GM12878 (cell line): Measurements from ENCODE around the gene RNF11. TPM values are rescaled to one million over a fixed set of nuclear protein-coding genes. Genes with fewer than 3 reads are reported as not detected.

Experiments
- ATAC-seq: fragments of 200-7000 bp; cut with Tn5 transposase; 3 replicates; pipeline ENCODE4 v1.9.1; 2020; ENCODE audit warnings: mild to moderate bottlenecking, moderate library complexity
- BruUV-seq: library from RNA; stranded (reverse); fragments of 400-500 nt; replicated peaks from 2 replicates; lab custom pipeline; 2021; lab: Mats Ljungman, UMichigan
- CTCF ChIA-PET: fragments of 300-600 bp; sonication (Branson Sonifier 250); formaldehyde crosslinking; extraction: SDS; loops from one replicate; lab custom pipeline; 2021; ENCODE audit warnings: inconsistent platforms; lab: Yijun Ruan, JAX
- POLR2A ChIA-PET: fragments of 350-600 bp; formaldehyde crosslinking; extraction: SDS; loops from one replicate; lab custom pipeline; 2021; ENCODE audit warnings: inconsistent platforms; lab: Charles Lee
- RAD21 ChIA-PET: fragments of 300-600 bp; sonication (Branson Sonifier 250); formaldehyde crosslinking; loops from one replicate; lab custom pipeline; 2023; ENCODE audit warnings: antibody characterized with exemption; ENCODE audit not compliant: unreplicated experiment; lab: Charles Lee
- SMC1A ChIA-PET: fragments of 300-600 bp; sonication (Branson Sonifier 250); formaldehyde crosslinking; loops from one replicate; lab custom pipeline; 2023; ENCODE audit not compliant: unreplicated experiment, uncharacterized antibody; lab: Charles Lee
- DNase-seq: peaks from one replicate; pipeline ENCODE4 v3.0.0-alpha.2; 2011; ENCODE audit warnings: low read depth, low spot score
- FAIRE-seq: peaks from 3 replicates; lab custom pipeline; 2011; peaks lifted over from hg19 to GRCh38; lab: Jason Lieb, UNC
- H2AFZ ChIP-seq: 2 replicates; pipeline ENCODE4 v1.6.0; 2011; ENCODE audit warnings: low read depth, low read length, control low read depth; ENCODE audit not compliant: control insufficient read depth
- H3K27ac ChIP-seq: 2 replicates; pipeline ENCODE4 v1.5.1; 2011; ENCODE audit warnings: control low read depth; ENCODE audit not compliant: control insufficient read depth, insufficient read depth
- H3K27me3 ChIP-seq, 2 experiments: replicated peaks in 1 of 2; 2 replicates each; pipeline versions ENCODE4 v1.6.0 to v1.6.1; 2011; ENCODE audit warnings: low read length in 1 of 2; ENCODE audit not compliant: control insufficient read depth in 2 of 2, insufficient read depth in 2 of 2
- H3K36me3 ChIP-seq, 2 experiments: 2 replicates each; pipeline ENCODE4 v1.5.1; 2011; ENCODE audit warnings: low read length in 1 of 2; ENCODE audit not compliant: control insufficient read depth in 2 of 2, insufficient read depth in 2 of 2
- H3K4me1 ChIP-seq: 2 replicates; pipeline ENCODE4 v1.6.1; 2011; ENCODE audit warnings: mild to moderate bottlenecking, low read length, moderate library complexity, mixed read lengths; ENCODE audit not compliant: control insufficient read depth, insufficient read depth
- H3K4me2 ChIP-seq: 2 replicates; pipeline ENCODE4 v1.6.0; 2011; ENCODE audit warnings: control low read depth; ENCODE audit not compliant: control insufficient read depth, insufficient read depth
- H3K4me3 ChIP-seq: fragments of 200-600 bp; sonication (generic); 2 replicates; pipeline ENCODE4 v1.5.1; 2016
- H3K79me2 ChIP-seq: 2 replicates; pipeline ENCODE4 v1.6.0; 2011; ENCODE audit warnings: low read length; ENCODE audit not compliant: control insufficient read depth, insufficient read depth
- H3K9ac ChIP-seq: 2 replicates; pipeline ENCODE4 v1.8.0; 2011; ENCODE audit warnings: low read length, control low read depth, mixed read lengths; ENCODE audit not compliant: control insufficient read depth, insufficient read depth
- H3K9me3 ChIP-seq: replicated peaks from 3 replicates; pipeline ENCODE4 v1.5.1; 2011; ENCODE audit warnings: mild to moderate bottlenecking, low read length; ENCODE audit not compliant: control insufficient read depth, insufficient read depth
- H4K20me1 ChIP-seq: 2 replicates; pipeline ENCODE4 v1.6.0; 2011; ENCODE audit not compliant: control insufficient read depth, insufficient read depth
- ATF7 ChIP-seq: fragments of 450-650 bp; IDR thresholded peaks from 2 replicates; pipeline ENCODE4 v1.6.1; 2016; ENCODE audit warnings: low read depth, mild to moderate bottlenecking
- CREB1 ChIP-seq: IDR thresholded peaks from 2 replicates; pipeline ENCODE4 v1.6.1; 2012; ENCODE audit warnings: low read depth, mild to moderate bottlenecking, inconsistent platforms
- DPF2 ChIP-seq: fragments of 450-650 bp; IDR thresholded peaks from 2 replicates; pipeline ENCODE4 v1.6.1; 2017; ENCODE audit warnings: mild to moderate bottlenecking
- EED ChIP-seq: sonication (generic); IDR thresholded peaks from 2 replicates; pipeline ENCODE4 v1.6.1; 2016; ENCODE audit warnings: antibody characterized with exemption, low read depth
- ETV6 ChIP-seq, 2 experiments: fragments of 450-650 bp in 1 of 2; IDR thresholded peaks in 1 of 2; conservative IDR thresholded peaks in 1 of 2; 2 replicates each; pipeline ENCODE4 v1.6.1; 2014; ENCODE audit warnings: antibody characterized with exemption in 1 of 2, borderline replicate concordance in 1 of 2, low read depth in 1 of 2, mild to moderate bottlenecking in 1 of 2, moderate library complexity in 1 of 2
- GABPA ChIP-seq: IDR thresholded peaks from 2 replicates; pipeline ENCODE4 v1.6.1; 2014; ENCODE audit warnings: antibody characterized with exemption, low read depth, mild to moderate bottlenecking, inconsistent platforms
- IKZF1 ChIP-seq: fragments of 450-650 bp; conservative IDR thresholded peaks from 2 replicates; pipeline ENCODE4 v1.6.1; 2017; ENCODE audit warnings: antibody characterized with exemption, mild to moderate bottlenecking
- IRF4 ChIP-seq: IDR thresholded peaks from 2 replicates; pipeline ENCODE4 v1.6.1; 2011; ENCODE audit warnings: low read depth, low read length
- JUNB ChIP-seq: IDR thresholded peaks from 2 replicates; pipeline ENCODE4 v1.6.1; 2016; ENCODE audit warnings: antibody characterized with exemption, mild to moderate bottlenecking
- MEF2B ChIP-seq: fragments of 450-650 bp; IDR thresholded peaks from 2 replicates; pipeline ENCODE4 v1.6.1; 2018; ENCODE audit warnings: mild to moderate bottlenecking, moderate library complexity; ENCODE audit not compliant: partially characterized antibody, poor library complexity, severe bottlenecking
- MYB ChIP-seq: fragments of 150-350 bp; IDR thresholded peaks from 2 replicates; pipeline ENCODE4 v1.6.1; 2014; ENCODE audit warnings: mild to moderate bottlenecking, low read depth, low read length, borderline replicate concordance
- NFIC ChIP-seq: IDR thresholded peaks from 2 replicates; pipeline ENCODE4 v1.6.1; 2012; ENCODE audit warnings: low read depth, mild to moderate bottlenecking, inconsistent platforms, low read length, moderate library complexity
- NKRF ChIP-seq: fragments of 450-650 bp; conservative IDR thresholded peaks from 2 replicates; pipeline ENCODE4 v1.6.1; 2017; ENCODE audit warnings: mild to moderate bottlenecking, moderate library complexity
- NR2F1 ChIP-seq: fragments of 450-650 bp; conservative IDR thresholded peaks from 2 replicates; pipeline ENCODE4 v1.6.1; 2017; ENCODE audit warnings: mild to moderate bottlenecking
- PBX3 ChIP-seq: IDR thresholded peaks from 2 replicates; pipeline ENCODE4 v1.6.1; 2011; ENCODE audit warnings: mild to moderate bottlenecking, low read depth, low read length, moderate library complexity; ENCODE audit not compliant: insufficient replicate concordance
- POU2F2 ChIP-seq: IDR thresholded peaks from 3 replicates; pipeline ENCODE4 v1.6.1; 2011; ENCODE audit warnings: low read depth, mild to moderate bottlenecking, low read length, borderline replicate concordance
- RUNX3 ChIP-seq: IDR thresholded peaks from 2 replicates; pipeline ENCODE4 v1.6.1; 2012; ENCODE audit warnings: low read length, inconsistent platforms
- SIX5 ChIP-seq: IDR thresholded peaks from 2 replicates; pipeline ENCODE4 v1.6.1; 2011; ENCODE audit warnings: mild to moderate bottlenecking, low read depth, low read length, moderate library complexity; ENCODE audit not compliant: severe bottlenecking
- SMAD5 ChIP-seq: IDR thresholded peaks from 2 replicates; pipeline ENCODE4 v1.6.1; 2016; ENCODE audit warnings: antibody characterized with exemption, low read depth
- SMARCA5 ChIP-seq: fragments of 450-650 bp; IDR thresholded peaks from 2 replicates; pipeline ENCODE4 v1.6.1; 2017; ENCODE audit warnings: mild to moderate bottlenecking
- SPI1 ChIP-seq: IDR thresholded peaks from 2 replicates; pipeline ENCODE4 v1.6.1; 2011; ENCODE audit warnings: low read depth, mild to moderate bottlenecking, low read length, moderate library complexity, borderline replicate concordance; ENCODE audit not compliant: insufficient read depth
- SUZ12 ChIP-seq: fragments of 200-600 bp; sonication (generic); IDR thresholded peaks from one replicate; pipeline ENCODE4 v1.6.1; 2018; ENCODE audit warnings: antibody characterized with exemption, mild to moderate bottlenecking; ENCODE audit not compliant: unreplicated experiment
- TCF12 ChIP-seq: IDR thresholded peaks from 2 replicates; pipeline ENCODE4 v1.6.1; 2011; ENCODE audit warnings: low read depth, mild to moderate bottlenecking, low read length
- YY1 ChIP-seq: IDR thresholded peaks from 2 replicates; pipeline ENCODE4 v1.6.1; 2011; ENCODE audit warnings: low read depth, mild to moderate bottlenecking, low read length
- WGBS: methylation state at CpG from one replicate; pipeline ENCODE4 v1.1.6; 2016; ENCODE audit warnings: low lambda C conversion rate; ENCODE audit not compliant: insufficient replicate concordance, insufficient coverage; ENCODE audit errors: missing lambda C conversion rate; 5-methylcytosine and 5-hydroxymethylcytosine counted together
- in situ Hi-C: fragments of 300-500 bp; cut with MboI; formaldehyde crosslinking; loops from 9 replicates; pipeline ENCODE4 v1.14.3; 2018; ENCODE audit warnings: mixed read lengths
- intact Hi-C: fragments of 100-400 bp; cut with micrococcal nuclease; formaldehyde crosslinking; loops from one replicate; pipeline ENCODE4 v1.14.2; 2022; ENCODE audit not compliant: unreplicated experiment
- polyA plus RNA-seq, 11 experiments: library from polyadenylated mRNA; depleted of rRNA in 4 of 11; unstranded in 6 of 11; stranded (reverse) in 5 of 11; fragments of >200 nt; fragmentation: Nextera tagmentation in 4 of 11; fragmentation: Illumina TruSeq in 1 of 11; extraction: Ambion mirVana in 4 of 11; extraction: Trizol in 1 of 11; gene quantifications; 1 replicate in 1 of 11; 2 replicates in 10 of 11; pipeline versions ENCODE4 v1.2.1 to v1.2.3, GENCODE V29; 2011 to 2016; ENCODE audit warnings: inconsistent platforms in 2 of 11, missing spikeins in 2 of 11, low read depth in 1 of 11
- total RNA-seq, 4 experiments: library from RNA; depleted of rRNA in 3 of 4; stranded (reverse); fragments of >200 nt in 3 of 4; fragmentation: Illumina TruSeq in 1 of 4; extraction: Trizol in 1 of 4; gene quantifications; 2 replicates each; pipeline versions ENCODE4 v1.2.1 to v1.2.3, GENCODE V29; 2013 to 2021

Gene RNF11
- total and polyA plus RNA-seq, 10 of the 15 experiments (the other 5 are each of a cell fraction or from before 2014, with no cell fraction given), result 9.5 to 43.6 (median 32.3) TPM

- peak overlapping the region; percentile 33; the same call in 1 of the 2 replicates for H3K4me3 ChIP-seq
- WGBS, result 0% methylated on average over 1 of the region's 1 CpG
- ATAC-seq (peak; percentile 95), FAIRE-seq (no peak), DNase-seq (peak; percentile 53)
- peaks cover 32% of the 10 kb centered on the region for H3K4me1 ChIP-seq
- no peaks in the 10 kb centered on the region for H3K36me3 ChIP-seq
- ChIA-PET RAD21 (interaction anchor here (0.7 kb wide), 1 partner anchor 38 kb away, joined by 3 read pairs; no protein-coding TSS in a partner anchor), CTCF (no interaction called here), POLR2A (interaction anchor here (0.6 kb wide), 1 partner anchor 1082 kb away, joined by 4 read pairs; no protein-coding TSS in a partner anchor), SMC1A (interaction anchor here (0.6 kb wide), 1 partner anchor 250 kb away, joined by 4 read pairs; no protein-coding TSS in a partner anchor)
- intact Hi-C loops (loop anchor here (2.0 kb wide), 1 partner anchor 16 kb away; no protein-coding TSS in a partner anchor), in situ Hi-C loops (no loop called here)
- H4K20me1 ChIP-seq, result no peaks in the 10 kb centered on the region
- H3K27me3 ChIP-seq, result no peaks in the 10 kb centered on the region
- H3K9me3 ChIP-seq, result no peaks in the 10 kb centered on the region
- no TSS peak for BruUV-seq
- no peak overlapping the region for H2AFZ ChIP-seq
- H3K4me2 ChIP-seq, result peak overlapping the region; percentile 51
- H3K27ac ChIP-seq, result peak overlapping the region; percentile 44
- peak overlapping the region; percentile 2; the same call in 1 of the 2 replicates for H3K9ac ChIP-seq
- no peaks in the 10 kb centered on the region for H3K79me2 ChIP-seq
- TF ChIP-seq SUZ12 (no peak), RUNX3 (peak; percentile 99), IKZF1 (peak; percentile 92), SPI1 (0 out of 2 replicates have a peak, but pooled peaks have one; percentile 2), TCF12 (peak; percentile 88), ETV6 (conservative IDR thresholded peaks at IDR 0.05 in 1 of 2, IDR thresholded peaks at IDR 0.05 in 1 of 2; ENCODE audit: borderline replicate concordance in 1 of 2, low read depth in 1 of 2) (peak in 1 of 2 experiments; percentile 84; a peak in 1 of 4 replicates), MEF2B (peak; percentile 37), DPF2 (peak; percentile 84), NFIC (peak; percentile 96), SMARCA5 (no peak), NKRF (no peak), SIX5 (no peak), PBX3 (no peak), NR2F1 (peak; percentile 70), ATF7 (peak; percentile 77), IRF4 (peak; percentile 93), POU2F2 (peak; percentile 60; the same call in 1 of the 3 replicates), CREB1 (peak; percentile 67; the same call in 1 of the 2 replicates), SMAD5 (no peak), YY1 (no peak), MYB (no peak), EED (peak; percentile 99), JUNB (peak; percentile 98), GABPA (0 out of 2 replicates have a peak, but pooled peaks have one; percentile 37)
These were observed 49.0 kb downstream of the RNF11 start for GRCh38 chr1:51285055-51285454.
